ENCODE measurements around the gene XKR8. TPM values are rescaled to one million over a fixed set of nuclear protein-coding genes. Genes with fewer than 3 reads are reported as not detected.
A peak's percentile ranks its signal among the peaks of the same experiment; 100 is the strongest.

XKR8 gene
- total and polyA plus RNA-seq, 5 donors from 2014 or later = 9.1 to 20.3 (median 17.6) TPM

GRCh38 chr1:27967106-27967883 is 7.5 kb downstream of the XKR8 start:
- peaks cover 11% of the 10 kb centered on the region for H3K4me1 ChIP-seq (ENCODE audit: control insufficient read depth, insufficient read depth, low read length, poor library complexity, severe bottlenecking)
- Mint-ChIP-seq H3K36me3 (peaks cover 22% of the 10 kb centered on the region), H3K27ac (no peak overlapping the region), H3K4me3 (no peak overlapping the region), H3K9me3 (no peaks in the 10 kb centered on the region), H3K4me1 (peaks cover 7 to 36% (median 23%) of the 10 kb centered on the region in 4 donors), H3K27me3 (no peaks in the 10 kb centered on the region)
- H3K36me3 ChIP-seq (ENCODE audit: control insufficient read depth, insufficient read depth, low read length) = peaks cover 51% of the 10 kb centered on the region
- no peak overlapping the region for H3K4me3 ChIP-seq (ENCODE audit: low read depth, low read length)
- DNase-seq = no peak
- H3K9me3 ChIP-seq (ENCODE audit: control insufficient read depth in 2 of 2, low read length in 2 of 2) = no peaks in the 10 kb centered on the region
- no peaks in the 10 kb centered on the region for H3K27me3 ChIP-seq (ENCODE audit: control insufficient read depth, insufficient read depth, low read length)
- no peak for ATAC-seq (ENCODE audit: low read depth in 2 of 2)
- H3K27ac ChIP-seq (ENCODE audit: insufficient read depth, low read length, poor library complexity, severe bottlenecking) = no peak overlapping the region

GRCh38 chr1:27967884-27968466 is 8.2 kb downstream of the XKR8 start:
- Mint-ChIP-seq H3K9me3 (no peaks in the 10 kb centered on the region), H3K4me1 (peaks cover 7 to 31% (median 21%) of the 10 kb centered on the region in 4 donors), H3K36me3 (peaks cover 23% of the 10 kb centered on the region), H3K27ac (peak overlapping the region; percentile 49 to 70 (median 63)), H3K4me3 (no peak overlapping the region), H3K27me3 (no peaks in the 10 kb centered on the region)
- Histone ChIP-seq H3K4me1 (ENCODE audit: control insufficient read depth, insufficient read depth, low read length, poor library complexity, severe bottlenecking) (peaks cover 11% of the 10 kb centered on the region), H3K27ac (ENCODE audit: insufficient read depth, low read length, poor library complexity, severe bottlenecking) (no peak overlapping the region), H3K4me3 (ENCODE audit: low read depth, low read length) (no peak overlapping the region), H3K27me3 (ENCODE audit: control insufficient read depth, insufficient read depth, low read length) (no peaks in the 10 kb centered on the region), H3K9me3 (ENCODE audit: control insufficient read depth in 2 of 2, low read length in 2 of 2) (no peaks in the 10 kb centered on the region), H3K36me3 (ENCODE audit: control insufficient read depth, insufficient read depth, low read length) (peaks cover 58% of the 10 kb centered on the region)
- no peak for ATAC-seq (ENCODE audit: low read depth in 2 of 2)
- DNase-seq = no peak

- H3K4me3 ChIP-seq (ENCODE audit: low read depth, low read length) = no peak overlapping the region
Measured at GRCh38 chr1:27968692-27969091, 8.9 kb downstream of the XKR8 start.

GRCh38 chr1:27970401-27970800 is 10.6 kb downstream of the XKR8 start:
- no peaks in the 10 kb centered on the region for H3K9me3 Mint-ChIP-seq
- Histone ChIP-seq H3K4me3 (ENCODE audit: low read depth, low read length) (no peak overlapping the region), H3K9me3 (ENCODE audit: control insufficient read depth in 2 of 2, low read length in 2 of 2) (no peaks in the 10 kb centered on the region), H3K27me3 (ENCODE audit: control insufficient read depth, insufficient read depth, low read length) (no peaks in the 10 kb centered on the region), H3K4me1 (ENCODE audit: control insufficient read depth, insufficient read depth, low read length, poor library complexity, severe bottlenecking) (peaks cover 11% of the 10 kb centered on the region), H3K27ac (ENCODE audit: insufficient read depth, low read length, poor library complexity, severe bottlenecking) (no peak overlapping the region), H3K36me3 (ENCODE audit: control insufficient read depth, insufficient read depth, low read length) (peaks cover 51% of the 10 kb centered on the region)
- no peaks in the 10 kb centered on the region for H3K27me3 Mint-ChIP-seq
- ATAC-seq (ENCODE audit: low read depth in 2 of 2) (no peak), DNase-seq (no peak)
- H3K36me3 Mint-ChIP-seq = peaks cover 25% of the 10 kb centered on the region
- peaks cover 7 to 30% (median 18%) of the 10 kb centered on the region in 4 donors for H3K4me1 Mint-ChIP-seq
- peak overlapping the region in 2 of 3 donors; percentile 42 to 55 for H3K27ac Mint-ChIP-seq
- no peak overlapping the region for H3K4me3 Mint-ChIP-seq

More at GRCh38 chr1:27968692-27969091, 8.9 kb downstream of the XKR8 start:
- Histone ChIP-seq H3K9me3 (ENCODE audit: control insufficient read depth in 2 of 2, low read length in 2 of 2) (no peaks in the 10 kb centered on the region), H3K27me3 (ENCODE audit: control insufficient read depth, insufficient read depth, low read length) (no peaks in the 10 kb centered on the region), H3K27ac (ENCODE audit: insufficient read depth, low read length, poor library complexity, severe bottlenecking) (no peak overlapping the region), H3K36me3 (ENCODE audit: control insufficient read depth, insufficient read depth, low read length) (peaks cover 60% of the 10 kb centered on the region), H3K4me1 (ENCODE audit: control insufficient read depth, insufficient read depth, low read length, poor library complexity, severe bottlenecking) (peaks cover 11% of the 10 kb centered on the region)
- H3K27ac Mint-ChIP-seq = peak overlapping the region; percentile 49 to 70 (median 63)
- ATAC-seq (ENCODE audit: low read depth in 2 of 2) (no peak), DNase-seq (no peak)
- H3K36me3 Mint-ChIP-seq = peaks cover 30% of the 10 kb centered on the region
- H3K4me3 Mint-ChIP-seq = no peak overlapping the region
- no peaks in the 10 kb centered on the region for H3K9me3 Mint-ChIP-seq
- no peaks in the 10 kb centered on the region for H3K27me3 Mint-ChIP-seq
- H3K4me1 Mint-ChIP-seq = peaks cover 7 to 30% (median 21%) of the 10 kb centered on the region in 4 donors

GRCh38 chr1:27971674-27972073 is 11.9 kb downstream of the XKR8 start:
- ATAC-seq (ENCODE audit: low read depth in 2 of 2) = no peak

GRCh38 chr1:27972141-27972540 is 12.4 kb downstream of the XKR8 start:
- Mint-ChIP-seq H3K4me3 (no peak overlapping the region), H3K9me3 (no peaks in the 10 kb centered on the region), H3K27ac (no peak overlapping the region), H3K36me3 (peaks cover 28% of the 10 kb centered on the region), H3K4me1 (peaks cover 7 to 30% (median 14%) of the 10 kb centered on the region in 4 donors), H3K27me3 (no peaks in the 10 kb centered on the region)
- Histone ChIP-seq H3K36me3 (ENCODE audit: control insufficient read depth, insufficient read depth, low read length) (peaks cover 38% of the 10 kb centered on the region), H3K27me3 (ENCODE audit: control insufficient read depth, insufficient read depth, low read length) (no peaks in the 10 kb centered on the region), H3K9me3 (ENCODE audit: control insufficient read depth in 2 of 2, low read length in 2 of 2) (no peaks in the 10 kb centered on the region), H3K4me1 (ENCODE audit: control insufficient read depth, insufficient read depth, low read length, poor library complexity, severe bottlenecking) (peaks cover 11% of the 10 kb centered on the region), H3K4me3 (ENCODE audit: low read depth, low read length) (no peak overlapping the region), H3K27ac (ENCODE audit: insufficient read depth, low read length, poor library complexity, severe bottlenecking) (no peak overlapping the region)
- ATAC-seq (ENCODE audit: low read depth in 2 of 2) (no peak), DNase-seq (no peak)

More at GRCh38 chr1:27971674-27972073, 11.9 kb downstream of the XKR8 start:
- no peak overlapping the region for H3K27ac Mint-ChIP-seq
- H3K9me3 Mint-ChIP-seq = no peaks in the 10 kb centered on the region
- Histone ChIP-seq H3K36me3 (ENCODE audit: control insufficient read depth, insufficient read depth, low read length) (peaks cover 43% of the 10 kb centered on the region), H3K27ac (ENCODE audit: insufficient read depth, low read length, poor library complexity, severe bottlenecking) (no peak overlapping the region), H3K4me3 (ENCODE audit: low read depth, low read length) (no peak overlapping the region), H3K9me3 (ENCODE audit: control insufficient read depth in 2 of 2, low read length in 2 of 2) (no peaks in the 10 kb centered on the region), H3K4me1 (ENCODE audit: control insufficient read depth, insufficient read depth, low read length, poor library complexity, severe bottlenecking) (peaks cover 11% of the 10 kb centered on the region), H3K27me3 (ENCODE audit: control insufficient read depth, insufficient read depth, low read length) (no peaks in the 10 kb centered on the region)
- no peaks in the 10 kb centered on the region for H3K27me3 Mint-ChIP-seq
- no peak for DNase-seq
- H3K36me3 Mint-ChIP-seq = peaks cover 24% of the 10 kb centered on the region
- H3K4me3 Mint-ChIP-seq = no peak overlapping the region
- peaks cover 7 to 30% (median 16%) of the 10 kb centered on the region in 4 donors for H3K4me1 Mint-ChIP-seq

GRCh38 chr1:27973771-27974416 is 14.1 kb downstream of the XKR8 start:
- no peak overlapping the region for H3K27ac ChIP-seq (ENCODE audit: insufficient read depth, low read length, poor library complexity, severe bottlenecking)
- Mint-ChIP-seq H3K36me3 (peaks cover 17% of the 10 kb centered on the region), H3K9me3 (no peaks in the 10 kb centered on the region), H3K27ac (peak overlapping the region; percentile 26 to 57 (median 35)), H3K4me3 (no peak overlapping the region), H3K27me3 (no peaks in the 10 kb centered on the region), H3K4me1 (peaks cover 6 to 17% (median 8%) of the 10 kb centered on the region in 4 donors)
- no peaks in the 10 kb centered on the region for H3K9me3 ChIP-seq (ENCODE audit: control insufficient read depth in 2 of 2, low read length in 2 of 2)
- DNase-seq = no peak
- H3K36me3 ChIP-seq (ENCODE audit: control insufficient read depth, insufficient read depth, low read length) = peaks cover 25% of the 10 kb centered on the region
- H3K27me3 ChIP-seq (ENCODE audit: control insufficient read depth, insufficient read depth, low read length) = no peaks in the 10 kb centered on the region
- ATAC-seq (ENCODE audit: low read depth in 2 of 2) = no peak
- H3K4me1 ChIP-seq (ENCODE audit: control insufficient read depth, insufficient read depth, low read length, poor library complexity, severe bottlenecking) = peaks cover 11% of the 10 kb centered on the region
- no peak overlapping the region for H3K4me3 ChIP-seq (ENCODE audit: low read depth, low read length)

Data from CD4-positive, CD25-positive, alpha-beta regulatory T cell (primary cell).